Hepatic stellate cell (primary cell): Measurements from ENCODE around the gene CABLES1.
A peak's percentile ranks its signal among the peaks of the same experiment; 100 is the strongest.

Experiments used
- DNase-seq: peaks from one replicate; pipeline ENCODE4 v3.0.0; 2011; ENCODE audit warnings: low spot score

The CABLES1 gene

DNA sequence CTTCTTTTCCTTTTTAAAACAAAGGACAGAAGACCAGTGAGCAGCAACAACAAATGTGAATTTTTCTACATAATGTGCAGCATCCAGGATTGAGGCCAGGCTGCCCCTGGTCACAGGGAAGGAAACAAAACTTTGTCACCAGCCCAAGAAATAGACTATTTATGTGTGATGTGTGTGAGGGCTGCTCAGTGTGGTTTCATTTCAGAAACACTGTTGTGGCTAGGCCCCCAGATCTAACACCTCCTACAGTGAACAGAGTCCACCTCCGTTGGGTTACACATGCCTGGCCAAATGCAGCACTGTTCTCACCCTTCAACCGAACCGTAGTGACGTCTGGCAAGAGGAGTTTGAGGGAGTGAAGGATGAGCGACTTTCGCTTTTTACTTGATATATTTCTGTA, 171.5 kb downstream of the CABLES1 start:
- no peak for DNase-seq

DNA sequence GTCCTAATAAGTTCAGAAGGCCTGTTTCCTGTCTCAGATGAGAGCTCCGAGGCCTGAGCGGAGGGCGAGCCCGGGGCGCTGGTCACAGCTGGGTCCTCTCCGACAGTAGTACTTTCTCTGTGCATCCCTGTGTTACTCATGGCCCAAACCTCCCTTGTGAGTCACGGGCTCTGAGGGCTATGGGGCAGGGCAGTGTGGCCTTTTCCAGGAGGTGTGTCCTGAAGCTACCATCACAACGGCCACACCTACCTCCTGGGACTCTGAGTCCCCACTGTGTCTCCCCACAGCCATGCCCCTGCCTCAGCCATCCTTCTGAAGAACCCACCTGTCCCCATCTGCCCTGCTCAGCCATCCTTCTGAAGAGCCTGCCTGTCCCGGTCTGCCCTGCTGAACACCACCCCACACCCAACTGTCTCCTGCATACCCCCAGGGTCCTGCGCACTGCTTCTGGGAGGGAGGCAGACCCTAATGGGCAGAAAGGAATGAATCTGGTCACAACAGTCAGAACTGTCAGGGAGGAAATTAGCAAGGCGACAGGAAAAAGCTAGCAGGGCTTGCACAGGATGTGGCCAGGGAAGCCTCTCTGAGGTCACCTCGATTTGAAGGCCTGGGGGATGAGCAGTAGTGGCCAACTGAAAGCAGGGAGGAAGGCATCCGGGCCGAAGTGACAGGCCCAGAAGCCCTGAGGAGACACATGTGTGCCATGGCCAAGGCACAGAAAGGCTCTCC, 172.4 kb downstream of the CABLES1 start:
- peak; percentile 87 for DNase-seq
